KOPT-K1 (cell line): ENCODE results near the gene UPK1A.
"Not testable (repeated sequence)": the region's sequence is repeated elsewhere in the genome, so short reads cannot be mapped to it uniquely, and the experiment has no call there.

Experiments
- H3K27ac ChIP-seq: fragments of 200-600 bp; sonication (generic); 2 replicates; pipeline ENCODE4 v1.5.1; 2016; ENCODE audit warnings: antibody characterized with exemption, mild to moderate bottlenecking, low read depth, low read length; ENCODE audit not compliant: poor library complexity, severe bottlenecking
- H3K36me3 ChIP-seq: fragments of 200-600 bp; sonication (generic); 2 replicates; pipeline ENCODE4 v1.5.1; 2017; ENCODE audit warnings: antibody characterized with exemption, mild to moderate bottlenecking, low read length, moderate library complexity; ENCODE audit not compliant: insufficient read depth
- H3K9me3 ChIP-seq: fragments of 200-600 bp; sonication (generic); 2 replicates; pipeline ENCODE4 v1.5.1; 2017; ENCODE audit warnings: antibody characterized with exemption, low read length, mild to moderate bottlenecking; ENCODE audit not compliant: insufficient read depth, poor library complexity, severe bottlenecking

UPK1A gene

GRCh38 chr19:35641515-35642151, 24.7 kb upstream of the UPK1A start, which contains the start of gene ETV2:
TSS of gene ETV2 (plus strand) at chr19:35641745. CDS start at chr19:35642461, 716 bp downstream.
- no peaks in the 10 kb centered on the region for H3K9me3 ChIP-seq
- H3K36me3 ChIP-seq: peaks cover 19% of the 10 kb centered on the region
- peak within 1 kb of the TSS; percentile 24 for H3K27ac ChIP-seq

DNA sequence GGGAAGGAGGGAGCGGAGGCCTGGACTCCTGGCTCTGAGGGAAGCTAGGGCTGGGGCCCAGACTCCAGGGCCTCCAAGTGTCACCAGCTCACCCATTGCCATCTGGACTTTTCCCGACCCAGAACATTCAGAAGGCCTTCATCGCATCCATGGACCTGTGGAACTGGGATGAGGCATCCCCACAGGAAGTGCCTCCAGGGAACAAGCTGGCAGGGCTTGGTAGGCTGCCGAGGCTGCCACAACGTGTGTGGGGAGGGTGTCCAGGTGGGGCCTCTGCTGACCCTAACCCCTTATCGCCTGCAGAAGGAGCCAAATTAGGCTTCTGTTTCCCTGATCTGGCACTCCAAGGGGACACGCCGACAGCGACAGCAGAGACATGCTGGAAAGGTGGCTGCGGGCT, 24.0 kb upstream of the UPK1A start:
- no peak overlapping the region for H3K27ac ChIP-seq
- no peaks in the 10 kb centered on the region for H3K9me3 ChIP-seq
- peaks cover 12% of the 10 kb centered on the region for H3K36me3 ChIP-seq

DNA sequence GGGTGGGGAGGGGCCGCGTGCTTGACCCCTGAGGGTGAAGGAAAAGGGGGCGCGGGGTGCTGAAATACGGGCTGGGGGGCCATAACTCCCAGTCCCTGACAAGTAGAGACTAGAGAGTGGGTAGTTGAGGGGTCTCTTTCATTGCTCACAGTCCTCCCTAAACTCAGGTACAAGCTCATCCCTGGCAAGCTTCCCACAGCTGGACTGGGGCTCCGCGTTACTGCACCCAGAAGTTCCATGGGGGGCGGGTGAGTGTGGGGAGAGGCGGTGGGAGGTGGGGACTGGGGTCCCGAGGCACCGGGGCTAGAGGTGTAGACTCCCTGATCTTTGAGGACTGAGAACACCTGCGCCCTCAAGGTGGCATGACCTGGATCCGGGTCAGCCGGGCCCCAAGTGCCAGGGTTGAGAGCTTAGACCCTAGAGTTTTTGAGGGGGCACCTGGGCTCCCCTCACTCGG, 23.5 kb upstream of the UPK1A start:
- Histone ChIP-seq H3K9me3 (no peaks in the 10 kb centered on the region), H3K27ac (peak overlapping the region; percentile 76)

DNA sequence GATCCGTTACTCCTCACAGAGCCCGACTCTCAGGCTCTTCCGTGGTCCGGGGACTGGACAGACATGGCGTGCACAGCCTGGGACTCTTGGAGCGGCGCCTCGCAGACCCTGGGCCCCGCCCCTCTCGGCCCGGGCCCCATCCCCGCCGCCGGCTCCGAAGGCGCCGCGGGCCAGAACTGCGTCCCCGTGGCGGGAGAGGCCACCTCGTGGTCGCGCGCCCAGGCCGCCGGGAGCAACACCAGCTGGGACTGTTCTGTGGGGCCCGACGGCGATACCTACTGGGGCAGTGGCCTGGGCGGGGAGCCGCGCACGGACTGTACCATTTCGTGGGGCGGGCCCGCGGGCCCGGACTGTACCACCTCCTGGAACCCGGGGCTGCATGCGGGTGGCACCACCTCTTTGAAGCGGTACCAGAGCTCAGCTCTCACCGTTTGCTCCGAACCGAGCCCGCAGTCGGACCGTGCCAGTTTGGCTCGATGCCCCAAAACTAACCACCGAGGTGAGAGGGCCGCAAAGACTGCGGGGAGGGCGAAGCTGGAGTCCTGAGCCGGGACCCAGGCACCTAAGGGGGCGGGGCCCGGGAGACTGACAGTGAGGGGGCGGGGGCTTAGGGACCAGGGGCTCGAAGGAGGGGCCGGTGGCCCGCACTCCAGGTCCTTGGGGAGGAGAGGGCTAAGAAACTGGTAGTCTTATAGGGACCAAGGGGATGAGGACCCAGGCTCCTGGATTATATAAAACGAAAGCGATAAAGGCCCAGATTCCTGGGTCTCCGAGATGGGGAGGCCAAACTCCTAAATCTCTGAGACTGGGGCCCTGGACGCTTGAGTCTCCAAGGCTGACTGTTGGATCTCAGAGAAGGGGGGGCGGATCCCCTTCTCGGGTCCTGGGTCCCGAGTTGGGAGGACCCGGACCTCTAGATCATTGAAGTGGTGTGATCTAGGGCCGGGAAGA, 22.8 kb upstream of the UPK1A start:
- H3K27ac ChIP-seq: peak overlapping the region; percentile 76
- H3K9me3 ChIP-seq: no peaks in the 10 kb centered on the region
- peaks cover under 1% of the 10 kb centered on the region; the same call in 1 of the 2 replicates for H3K36me3 ChIP-seq

More for the DNA sequence above, 23.5 kb upstream of the UPK1A start:
- peaks cover 7% of the 10 kb centered on the region for H3K36me3 ChIP-seq

DNA sequence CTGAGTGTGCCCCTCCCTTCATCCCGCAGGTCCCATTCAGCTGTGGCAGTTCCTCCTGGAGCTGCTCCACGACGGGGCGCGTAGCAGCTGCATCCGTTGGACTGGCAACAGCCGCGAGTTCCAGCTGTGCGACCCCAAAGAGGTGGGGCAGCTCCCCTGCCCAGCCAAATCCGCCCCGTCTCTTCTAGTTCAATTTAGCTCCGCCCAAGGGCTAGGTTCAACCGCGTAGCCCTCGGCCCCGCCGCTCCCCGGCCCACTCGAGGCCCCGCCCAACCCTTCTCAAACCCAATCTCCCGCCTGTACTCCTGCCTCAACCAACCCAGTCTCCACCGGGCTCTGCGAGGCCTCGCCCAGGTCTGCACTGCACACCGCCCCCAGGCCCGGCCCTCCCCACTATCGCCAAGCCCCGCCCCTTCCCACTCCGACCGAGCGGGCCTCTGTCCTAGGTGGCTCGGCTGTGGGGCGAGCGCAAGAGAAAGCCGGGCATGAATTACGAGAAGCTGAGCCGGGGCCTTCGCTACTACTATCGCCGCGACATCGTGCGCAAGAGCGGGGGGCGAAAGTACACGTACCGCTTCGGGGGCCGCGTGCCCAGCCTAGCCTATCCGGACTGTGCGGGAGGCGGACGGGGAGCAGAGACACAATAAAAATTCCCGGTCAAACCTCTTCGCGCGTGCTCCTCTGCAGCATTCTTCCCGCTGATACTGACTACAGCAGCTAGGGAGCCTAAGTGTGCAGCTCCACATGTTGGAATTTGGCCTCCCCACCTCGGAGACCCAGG, 21.9 kb upstream of the UPK1A start:
- Histone ChIP-seq H3K9me3 (no peaks in the 10 kb centered on the region), H3K27ac (peak overlapping the region; percentile 76), H3K36me3 (no peaks in the 10 kb centered on the region)

- H3K9me3 ChIP-seq: no peaks in the 10 kb centered on the region
- H3K36me3 ChIP-seq: peaks cover 7% of the 10 kb centered on the region; the same call in 1 of the 2 replicates
- H3K27ac ChIP-seq: peak overlapping the region; percentile 76
Observed at GRCh38 chr19:35644987-35645679, 21.2 kb upstream of the UPK1A start.

DNA sequence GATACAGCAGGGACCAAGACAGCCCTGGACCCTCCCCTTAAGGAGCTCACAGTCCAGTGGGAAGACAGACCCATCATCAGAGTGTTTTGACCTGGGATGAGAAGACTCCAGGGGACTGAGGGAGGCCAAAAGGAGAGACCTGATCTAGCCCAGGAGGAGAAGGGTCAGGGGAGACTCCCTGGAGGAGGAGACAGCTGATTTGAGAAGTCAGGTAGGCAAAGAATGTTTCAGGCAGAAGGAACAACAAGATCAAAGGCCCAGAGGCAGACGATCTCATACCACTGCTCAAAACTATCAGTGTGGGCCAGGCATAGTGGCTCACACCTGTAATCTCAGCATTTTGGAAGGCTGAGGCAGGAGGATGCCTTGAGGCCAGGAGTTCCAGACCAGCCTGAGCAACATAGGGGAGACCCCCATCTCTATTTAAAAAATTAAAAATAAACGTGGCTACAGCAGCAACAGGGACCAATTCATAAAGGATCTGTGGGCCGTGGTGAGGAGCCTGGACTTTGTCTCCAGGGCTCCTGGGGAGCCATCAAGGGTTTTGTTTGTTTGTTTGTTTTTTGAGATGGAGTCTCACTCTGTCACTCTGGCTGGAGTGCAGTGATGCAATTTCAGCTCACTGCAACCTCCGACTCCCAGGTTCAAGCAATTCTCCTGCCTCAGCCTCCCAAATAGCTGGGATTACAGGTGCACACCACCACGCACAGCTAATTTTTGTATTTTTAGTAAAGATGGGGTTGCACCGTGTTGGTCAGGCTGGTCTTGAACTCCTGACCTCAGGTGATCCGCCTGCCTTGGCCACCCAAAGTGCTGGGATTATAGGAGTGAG, 20.4 kb upstream of the UPK1A start:
- Histone ChIP-seq H3K36me3 (peaks cover 14% of the 10 kb centered on the region; the same call in 1 of the 2 replicates), H3K27ac (no peak overlapping the region), H3K9me3 (no peaks in the 10 kb centered on the region)

DNA sequence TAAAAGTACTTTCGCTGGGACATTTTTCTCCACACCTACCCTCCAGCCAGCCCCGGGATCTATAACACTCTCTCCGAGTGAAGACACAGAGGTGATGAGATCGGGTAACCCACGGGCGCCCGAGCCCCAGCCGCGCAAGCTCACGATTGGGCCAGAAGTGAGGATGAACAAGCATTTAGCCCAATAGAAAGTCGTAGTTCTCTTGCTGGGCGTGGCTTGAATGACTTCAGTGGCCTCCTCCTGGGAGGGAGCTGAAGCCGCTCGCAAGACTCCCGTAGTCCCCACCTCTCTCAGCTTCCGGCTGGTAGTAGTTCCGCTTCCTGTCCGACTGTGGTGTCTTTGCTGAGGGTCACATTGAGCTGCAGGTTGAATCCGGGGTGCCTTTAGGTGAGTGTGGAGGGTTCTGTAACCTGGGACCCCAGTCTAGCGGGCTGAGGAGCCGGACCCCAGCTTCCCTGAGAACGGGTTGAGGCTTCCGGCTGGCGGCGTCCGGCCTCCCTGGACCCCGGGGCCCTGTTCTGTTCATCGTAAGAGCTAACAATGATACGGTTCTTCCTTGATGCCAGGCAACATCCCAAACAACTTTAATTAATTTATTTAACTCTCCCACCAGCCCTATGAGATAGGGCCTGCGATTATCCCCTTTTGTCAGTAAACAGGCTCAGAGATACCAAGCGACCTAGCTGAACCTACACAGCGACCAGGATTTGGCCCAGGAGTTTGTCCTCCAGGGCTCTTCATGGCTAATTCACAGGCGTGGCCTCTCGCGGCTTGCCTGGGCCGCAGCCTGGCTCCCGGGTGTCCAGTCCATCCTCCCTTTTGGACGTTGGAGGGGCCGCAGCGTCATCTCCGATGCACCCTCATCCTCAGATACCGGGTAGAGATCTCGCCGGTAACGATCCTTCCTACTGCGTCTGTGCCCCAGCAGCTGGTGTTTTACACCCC, 18.0 kb upstream of the UPK1A start, which contains the start of gene COX6B1:
Gene COX6B1 (plus strand): TSS at position 307 of the 945 bp plus-strand sequence. CDS start 2,921 bp downstream, outside the sequence.
- H3K9me3 ChIP-seq: no peaks in the 10 kb centered on the region
- H3K27ac ChIP-seq: peak within 1 kb of the TSS; percentile 73
- peaks cover 28% of the 10 kb centered on the region; the same call in 1 of the 2 replicates for H3K36me3 ChIP-seq

DNA sequence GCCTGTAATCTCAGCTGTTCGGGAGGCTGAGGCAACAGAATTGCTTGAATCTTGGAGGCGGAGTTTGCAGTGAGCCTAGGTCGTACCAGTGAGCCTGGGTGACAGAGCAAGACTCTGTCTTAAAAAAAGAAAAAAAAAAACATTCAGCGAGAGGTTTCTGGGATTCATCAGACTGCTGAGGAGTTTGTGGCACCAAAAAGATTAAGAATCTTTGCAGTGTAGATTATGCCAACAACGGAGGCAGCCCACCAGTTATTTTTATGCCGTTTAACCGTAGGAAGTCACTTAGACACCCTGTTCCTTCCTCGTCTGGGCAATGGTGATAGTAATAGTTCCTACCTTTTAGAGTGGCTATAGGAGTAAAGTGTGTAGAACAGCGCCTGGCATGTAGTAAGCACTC, 15.7 kb upstream of the UPK1A start:
- H3K36me3 ChIP-seq: peaks cover 48% of the 10 kb centered on the region
- H3K9me3 ChIP-seq: no peaks in the 10 kb centered on the region
- no peak overlapping the region for H3K27ac ChIP-seq

GRCh38 chr19:35654828-35655227, 11.5 kb upstream of the UPK1A start:
- H3K36me3 ChIP-seq: peaks cover 85% of the 10 kb centered on the region
- H3K9me3 ChIP-seq, H3K27ac ChIP-seq: not testable (repeated sequence)

DNA sequence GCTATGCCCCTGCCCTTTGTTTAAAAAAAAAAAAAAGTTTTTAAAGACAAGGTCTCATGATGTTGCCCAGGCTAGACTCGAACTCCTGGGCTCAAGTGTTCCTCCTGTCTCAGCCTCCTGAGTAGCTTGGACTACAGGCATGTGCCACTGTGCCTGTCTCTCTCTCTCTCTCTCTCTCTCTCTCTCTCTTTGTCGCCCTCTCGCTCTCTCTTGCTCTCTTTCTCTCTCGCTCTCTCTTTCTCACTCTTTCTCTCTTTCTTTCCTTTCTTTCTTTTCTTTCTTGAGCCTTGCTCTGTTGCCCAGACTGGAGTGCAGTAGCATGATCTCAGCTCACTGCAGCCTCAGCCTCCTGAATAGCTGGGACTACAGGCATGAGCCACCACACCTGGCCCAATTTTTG, 10.7 kb upstream of the UPK1A start:
- Histone ChIP-seq H3K27ac (no peak overlapping the region), H3K36me3 (peaks cover 85% of the 10 kb centered on the region), H3K9me3 (no peaks in the 10 kb centered on the region)

DNA sequence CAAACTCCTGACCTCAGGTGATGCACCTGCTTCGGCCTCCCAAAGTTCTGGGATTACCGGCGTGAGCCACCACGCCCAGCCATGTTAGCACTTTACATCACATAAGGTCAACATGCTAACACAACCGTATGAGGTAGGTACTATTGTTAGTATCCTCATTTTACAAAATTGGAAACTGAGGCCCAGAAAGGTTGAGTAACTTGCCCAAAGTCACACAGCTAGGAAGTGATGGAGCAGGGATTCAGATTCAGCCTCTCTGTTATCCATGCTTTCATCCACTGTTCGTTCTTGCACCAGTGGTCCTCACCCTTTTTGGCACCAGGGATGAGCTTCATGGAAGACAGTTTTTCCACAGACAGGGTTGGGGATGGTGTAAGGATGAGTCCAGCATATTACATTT, 9.6 kb upstream of the UPK1A start:
- peaks cover 87% of the 10 kb centered on the region for H3K36me3 ChIP-seq
- no peaks in the 10 kb centered on the region for H3K9me3 ChIP-seq

More for the DNA sequence above, 9.6 kb upstream of the UPK1A start:
- H3K27ac ChIP-seq: no peak overlapping the region
